Neural cell (in vitro differentiated cells): ENCODE results near the gene MAN1B1.

Experiments
- EP300 ChIP-seq: fragments of 450-650 bp; conservative IDR thresholded peaks from 2 replicates; pipeline ENCODE4 v1.6.1; 2014; ENCODE audit warnings: antibody characterized with exemption, mild to moderate bottlenecking, moderate library complexity; ENCODE audit not compliant: poor library complexity, severe bottlenecking
- POLR2AphosphoS5 ChIP-seq: IDR thresholded peaks from 2 replicates; pipeline ENCODE4 v1.6.1; 2012
- RAD21 ChIP-seq: fragments of 450-650 bp; conservative IDR thresholded peaks from 2 replicates; pipeline ENCODE4 v1.6.1; 2014; ENCODE audit warnings: antibody characterized with exemption, mild to moderate bottlenecking, moderate library complexity
- TAF1 ChIP-seq: IDR thresholded peaks from 2 replicates; pipeline ENCODE4 v1.6.1; 2012; ENCODE audit warnings: low read depth
- TF ChIP-seq, protein P1 (sequence below): IDR thresholded peaks from 2 replicates; pipeline ENCODE4 v1.6.1; 2012; ENCODE audit warnings: borderline replicate concordance
- TF ChIP-seq, protein P2 (sequence below): fragments of 450-650 bp; IDR thresholded peaks from 2 replicates; pipeline ENCODE4 v1.5.1; 2014; ENCODE audit warnings: antibody characterized with exemption, mild to moderate bottlenecking, moderate library complexity; ENCODE audit not compliant: poor library complexity, severe bottlenecking

DNA sequence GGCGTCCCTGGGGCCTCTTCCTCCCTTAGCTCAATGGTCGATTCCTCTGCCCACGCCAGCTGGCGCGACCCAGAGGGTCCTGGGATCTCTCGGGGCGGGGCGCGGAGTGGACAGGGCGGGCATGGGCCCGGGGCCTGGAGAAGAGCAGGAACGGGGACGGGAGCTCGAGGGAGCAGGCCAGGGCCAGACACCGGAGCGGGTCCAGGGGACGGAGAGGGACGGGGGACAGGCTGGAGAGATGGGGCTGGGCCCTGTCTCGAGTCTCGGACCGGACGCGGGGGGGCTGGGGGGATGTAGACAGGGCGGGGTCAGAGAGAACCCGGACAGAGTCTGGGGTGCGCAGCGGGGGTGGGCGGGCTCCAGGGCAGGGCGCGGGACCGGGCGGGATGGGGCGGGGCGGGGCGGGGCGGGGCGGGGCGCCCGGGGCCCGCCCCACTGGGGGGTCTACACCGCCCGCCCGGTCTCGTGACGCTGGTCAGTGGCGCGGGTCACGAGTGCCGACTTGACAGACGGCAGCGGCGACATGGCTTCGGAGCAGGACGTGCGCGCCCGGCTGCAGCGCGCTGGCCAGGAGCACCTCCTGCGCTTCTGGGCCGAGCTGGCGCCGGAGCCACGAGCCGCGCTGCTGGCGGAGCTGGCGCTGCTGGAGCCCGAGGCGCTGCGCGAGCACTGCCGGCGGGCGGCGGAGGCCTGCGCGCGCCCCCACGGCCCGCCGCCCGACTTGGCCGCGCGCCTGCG is 9.6 kb upstream of the MAN1B1 start, which contains the start of gene UAP1L1:
- TF ChIP-seq, protein P1, sequence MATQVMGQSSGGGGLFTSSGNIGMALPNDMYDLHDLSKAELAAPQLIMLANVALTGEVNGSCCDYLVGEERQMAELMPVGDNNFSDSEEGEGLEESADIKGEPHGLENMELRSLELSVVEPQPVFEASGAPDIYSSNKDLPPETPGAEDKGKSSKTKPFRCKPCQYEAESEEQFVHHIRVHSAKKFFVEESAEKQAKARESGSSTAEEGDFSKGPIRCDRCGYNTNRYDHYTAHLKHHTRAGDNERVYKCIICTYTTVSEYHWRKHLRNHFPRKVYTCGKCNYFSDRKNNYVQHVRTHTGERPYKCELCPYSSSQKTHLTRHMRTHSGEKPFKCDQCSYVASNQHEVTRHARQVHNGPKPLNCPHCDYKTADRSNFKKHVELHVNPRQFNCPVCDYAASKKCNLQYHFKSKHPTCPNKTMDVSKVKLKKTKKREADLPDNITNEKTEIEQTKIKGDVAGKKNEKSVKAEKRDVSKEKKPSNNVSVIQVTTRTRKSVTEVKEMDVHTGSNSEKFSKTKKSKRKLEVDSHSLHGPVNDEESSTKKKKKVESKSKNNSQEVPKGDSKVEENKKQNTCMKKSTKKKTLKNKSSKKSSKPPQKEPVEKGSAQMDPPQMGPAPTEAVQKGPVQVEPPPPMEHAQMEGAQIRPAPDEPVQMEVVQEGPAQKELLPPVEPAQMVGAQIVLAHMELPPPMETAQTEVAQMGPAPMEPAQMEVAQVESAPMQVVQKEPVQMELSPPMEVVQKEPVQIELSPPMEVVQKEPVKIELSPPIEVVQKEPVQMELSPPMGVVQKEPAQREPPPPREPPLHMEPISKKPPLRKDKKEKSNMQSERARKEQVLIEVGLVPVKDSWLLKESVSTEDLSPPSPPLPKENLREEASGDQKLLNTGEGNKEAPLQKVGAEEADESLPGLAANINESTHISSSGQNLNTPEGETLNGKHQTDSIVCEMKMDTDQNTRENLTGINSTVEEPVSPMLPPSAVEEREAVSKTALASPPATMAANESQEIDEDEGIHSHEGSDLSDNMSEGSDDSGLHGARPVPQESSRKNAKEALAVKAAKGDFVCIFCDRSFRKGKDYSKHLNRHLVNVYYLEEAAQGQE: no peak
- TF ChIP-seq, protein P2, sequence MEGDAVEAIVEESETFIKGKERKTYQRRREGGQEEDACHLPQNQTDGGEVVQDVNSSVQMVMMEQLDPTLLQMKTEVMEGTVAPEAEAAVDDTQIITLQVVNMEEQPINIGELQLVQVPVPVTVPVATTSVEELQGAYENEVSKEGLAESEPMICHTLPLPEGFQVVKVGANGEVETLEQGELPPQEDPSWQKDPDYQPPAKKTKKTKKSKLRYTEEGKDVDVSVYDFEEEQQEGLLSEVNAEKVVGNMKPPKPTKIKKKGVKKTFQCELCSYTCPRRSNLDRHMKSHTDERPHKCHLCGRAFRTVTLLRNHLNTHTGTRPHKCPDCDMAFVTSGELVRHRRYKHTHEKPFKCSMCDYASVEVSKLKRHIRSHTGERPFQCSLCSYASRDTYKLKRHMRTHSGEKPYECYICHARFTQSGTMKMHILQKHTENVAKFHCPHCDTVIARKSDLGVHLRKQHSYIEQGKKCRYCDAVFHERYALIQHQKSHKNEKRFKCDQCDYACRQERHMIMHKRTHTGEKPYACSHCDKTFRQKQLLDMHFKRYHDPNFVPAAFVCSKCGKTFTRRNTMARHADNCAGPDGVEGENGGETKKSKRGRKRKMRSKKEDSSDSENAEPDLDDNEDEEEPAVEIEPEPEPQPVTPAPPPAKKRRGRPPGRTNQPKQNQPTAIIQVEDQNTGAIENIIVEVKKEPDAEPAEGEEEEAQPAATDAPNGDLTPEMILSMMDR: no peak
- TF ChIP-seq EP300 (no peak), TAF1 (no peak), RAD21 (no peak), POLR2AphosphoS5 (no peak)
